Fibroblast of pulmonary artery (primary cell): ENCODE measurements around the gene CNEP1R1.

ENCODE experiments used
- DNase-seq: peaks from one replicate; pipeline ENCODE4 v3.0.0-alpha.2; 2010; ENCODE audit warnings: low read depth
- H3K4me3 ChIP-seq: replicated peaks from 2 replicates; pipeline ENCODE4 v1.5.1; 2011; ENCODE audit warnings: low read depth, mild to moderate bottlenecking, control low read depth, low read length, moderate library complexity
- TF ChIP-seq, protein P1 (sequence below): IDR thresholded peaks from 2 replicates; pipeline ENCODE4 v1.5.1; 2011; ENCODE audit warnings: mild to moderate bottlenecking, control low read depth, low read length, inconsistent platforms; ENCODE audit errors: missing control alignments

The CNEP1R1 gene

GRCh38 chr16:50035468-50035992 is 10.5 kb downstream of the CNEP1R1 start:
- TF ChIP-seq, protein P1, sequence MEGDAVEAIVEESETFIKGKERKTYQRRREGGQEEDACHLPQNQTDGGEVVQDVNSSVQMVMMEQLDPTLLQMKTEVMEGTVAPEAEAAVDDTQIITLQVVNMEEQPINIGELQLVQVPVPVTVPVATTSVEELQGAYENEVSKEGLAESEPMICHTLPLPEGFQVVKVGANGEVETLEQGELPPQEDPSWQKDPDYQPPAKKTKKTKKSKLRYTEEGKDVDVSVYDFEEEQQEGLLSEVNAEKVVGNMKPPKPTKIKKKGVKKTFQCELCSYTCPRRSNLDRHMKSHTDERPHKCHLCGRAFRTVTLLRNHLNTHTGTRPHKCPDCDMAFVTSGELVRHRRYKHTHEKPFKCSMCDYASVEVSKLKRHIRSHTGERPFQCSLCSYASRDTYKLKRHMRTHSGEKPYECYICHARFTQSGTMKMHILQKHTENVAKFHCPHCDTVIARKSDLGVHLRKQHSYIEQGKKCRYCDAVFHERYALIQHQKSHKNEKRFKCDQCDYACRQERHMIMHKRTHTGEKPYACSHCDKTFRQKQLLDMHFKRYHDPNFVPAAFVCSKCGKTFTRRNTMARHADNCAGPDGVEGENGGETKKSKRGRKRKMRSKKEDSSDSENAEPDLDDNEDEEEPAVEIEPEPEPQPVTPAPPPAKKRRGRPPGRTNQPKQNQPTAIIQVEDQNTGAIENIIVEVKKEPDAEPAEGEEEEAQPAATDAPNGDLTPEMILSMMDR: no peak
- no peak overlapping the region for H3K4me3 ChIP-seq
- DNase-seq: no peak

GRCh38 chr16:50036426-50036825 is 11.4 kb downstream of the CNEP1R1 start:
- H3K4me3 ChIP-seq: no peak overlapping the region
- TF ChIP-seq, protein P1: no peak
- DNase-seq: no peak

- peak; percentile 65 for DNase-seq
- TF ChIP-seq, protein P1: no peak
- H3K4me3 ChIP-seq: no peak overlapping the region
Observed at GRCh38 chr16:50037662-50038220, 12.7 kb downstream of the CNEP1R1 start.

GRCh38 chr16:50038286-50038685 is 13.3 kb downstream of the CNEP1R1 start:
- H3K4me3 ChIP-seq: no peak overlapping the region
- TF ChIP-seq, protein P1: no peak
- DNase-seq: no peak

GRCh38 chr16:50038756-50039529 is 13.9 kb downstream of the CNEP1R1 start:
- TF ChIP-seq, protein P1: no peak
- DNase-seq: no peak
- H3K4me3 ChIP-seq: no peak overlapping the region

DNA sequence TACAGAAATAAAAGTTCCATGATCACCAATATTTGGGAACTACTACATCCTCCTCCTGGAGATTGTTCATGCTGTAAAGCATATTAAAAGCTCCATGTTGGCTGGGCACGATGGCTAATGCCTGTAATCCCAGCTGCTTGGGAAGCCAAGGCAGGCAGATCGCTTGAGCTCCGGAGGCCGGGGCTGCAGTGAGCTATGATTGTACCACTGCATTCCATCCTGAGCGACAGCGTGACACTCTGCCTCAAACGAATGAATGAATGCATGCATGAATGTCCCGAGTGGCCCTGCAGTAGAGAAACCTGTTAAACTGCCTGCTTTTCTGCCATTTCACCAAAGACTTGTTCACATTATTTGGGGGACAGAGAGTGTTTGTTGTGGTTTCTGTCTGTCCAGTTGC is 15.0 kb downstream of the CNEP1R1 start:
- H3K4me3 ChIP-seq: no peak overlapping the region
- DNase-seq: no peak
- TF ChIP-seq, protein P1: no peak
